ENCODE measurements around the gene MT1F. TPM values are rescaled to one million over a fixed set of nuclear protein-coding genes. Genes with fewer than 3 reads are reported as not detected.
"Not testable (repeated sequence)": the region's sequence is repeated elsewhere in the genome, so short reads cannot be mapped to it uniquely, and the experiment has no call there.

MT1F gene
- polyA plus RNA-seq, 1 donor: 77.0 TPM

DNA sequence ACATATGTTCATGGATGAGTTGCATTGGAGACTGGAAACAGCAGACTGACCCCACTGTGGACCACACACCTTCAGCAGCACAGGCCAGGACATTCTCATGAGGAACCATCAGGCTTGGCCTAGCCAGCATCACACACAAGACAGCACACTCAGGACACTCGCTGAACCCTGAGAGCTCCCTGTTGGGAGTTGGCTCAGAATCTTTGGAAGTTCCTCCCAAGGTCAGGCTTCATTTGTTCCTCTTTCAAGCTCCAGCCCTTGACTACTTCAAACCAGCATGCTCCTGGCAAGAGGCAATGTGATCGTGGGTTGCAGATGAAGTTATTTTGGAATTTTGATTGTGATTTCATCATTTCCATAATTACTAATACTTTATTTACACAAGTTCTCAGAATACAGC lies 13.9 kb downstream of the MT1F start:
- Histone ChIP-seq H3K27me3 (ENCODE audit: control insufficient read depth, insufficient read depth, low read length) (peaks cover 58% of the 10 kb centered on the region), H3K4me1 (ENCODE audit: control insufficient read depth, insufficient read depth, low read length) (peaks cover 14% of the 10 kb centered on the region)
- WGBS (ENCODE audit: insufficient coverage, low lambda C conversion rate): no CpG with 5 or more reads among the region's 2 CpGs
- H3K36me3 ChIP-seq (ENCODE audit: control insufficient read depth, insufficient read depth, low read length); H3K9me3 ChIP-seq (ENCODE audit: control insufficient read depth, low read depth, low read length); H3K4me3 ChIP-seq (ENCODE audit: low read length); DNase-seq; H3K27ac ChIP-seq (ENCODE audit: low read length): not testable (repeated sequence)

DNA sequence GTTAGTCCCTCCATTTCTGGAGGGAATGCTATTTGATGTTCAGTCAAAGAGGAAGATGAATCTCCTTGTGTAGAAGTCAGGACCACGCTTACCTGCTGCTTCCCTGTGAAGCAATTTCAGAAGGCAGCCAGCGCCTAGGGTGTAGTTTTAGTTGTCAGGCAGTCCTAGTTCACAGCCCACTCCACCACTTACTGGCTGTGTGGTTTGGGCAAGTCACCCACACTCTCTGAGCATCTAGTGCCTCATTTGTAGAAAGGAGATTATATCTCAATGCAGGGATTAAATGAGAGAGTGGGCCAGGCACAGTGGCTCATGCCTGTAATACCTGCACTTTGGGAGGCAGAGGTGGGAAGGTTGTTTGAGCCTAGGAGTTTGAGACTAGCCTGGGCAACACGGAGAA lies 14.4 kb downstream of the MT1F start:
- peaks cover 58% of the 10 kb centered on the region for H3K27me3 ChIP-seq (ENCODE audit: control insufficient read depth, insufficient read depth, low read length)

DNA sequence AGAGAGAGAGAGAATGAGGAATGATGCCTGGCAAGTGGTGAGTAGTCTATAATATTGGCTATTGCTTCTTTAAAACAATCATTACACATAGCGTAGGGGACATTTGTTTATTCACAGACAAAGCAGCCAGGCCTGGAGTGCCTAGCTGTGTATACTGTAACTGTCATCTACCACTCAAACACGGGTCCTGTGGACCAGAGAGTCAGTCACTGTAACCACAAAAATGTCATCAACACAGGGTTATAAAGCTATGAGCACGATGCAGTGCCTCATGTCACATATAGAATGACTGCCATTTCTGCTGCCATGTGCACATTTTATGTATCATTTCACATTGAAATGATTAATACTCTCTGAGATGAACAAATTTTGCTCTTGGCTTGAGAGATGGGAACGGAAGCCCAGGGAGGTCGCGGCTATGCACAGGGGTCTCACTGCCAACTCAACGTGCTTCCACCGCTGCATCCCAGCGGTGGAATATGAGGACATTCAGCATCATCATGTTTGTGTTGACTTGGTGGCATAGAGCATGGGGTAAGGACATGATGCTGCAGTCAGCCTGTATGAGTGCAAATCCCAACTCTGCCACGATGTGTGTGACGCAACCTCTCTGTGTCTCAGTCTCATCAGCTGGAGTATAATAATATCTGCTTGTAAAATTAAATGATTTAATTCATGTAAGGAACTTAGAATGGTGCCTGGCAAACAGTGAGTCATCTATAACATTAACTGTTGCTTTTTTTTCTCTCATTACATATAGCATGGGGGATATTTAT lies 15.2 kb downstream of the MT1F start:
- no peaks in the 10 kb centered on the region for H3K9me3 ChIP-seq (ENCODE audit: control insufficient read depth, low read depth, low read length)
- H3K36me3 ChIP-seq (ENCODE audit: control insufficient read depth, insufficient read depth, low read length): no peaks in the 10 kb centered on the region
- peaks cover 54% of the 10 kb centered on the region for H3K27me3 ChIP-seq (ENCODE audit: control insufficient read depth, insufficient read depth, low read length)
- H3K4me3 ChIP-seq (ENCODE audit: low read length): no peak overlapping the region
- H3K4me1 ChIP-seq (ENCODE audit: control insufficient read depth, insufficient read depth, low read length): peaks cover 14% of the 10 kb centered on the region
- H3K27ac ChIP-seq (ENCODE audit: low read length): no peak overlapping the region
- no peak for DNase-seq
- WGBS (ENCODE audit: insufficient coverage, low lambda C conversion rate): no CpG with 5 or more reads among the region's 11 CpGs

More for the DNA sequence above, 14.4 kb downstream of the MT1F start:
- H3K27ac ChIP-seq (ENCODE audit: low read length); H3K4me3 ChIP-seq (ENCODE audit: low read length); H3K9me3 ChIP-seq (ENCODE audit: control insufficient read depth, low read depth, low read length); H3K36me3 ChIP-seq (ENCODE audit: control insufficient read depth, insufficient read depth, low read length); DNase-seq: not testable (repeated sequence)
- no CpG with 5 or more reads among the region's 3 CpGs for WGBS (ENCODE audit: insufficient coverage, low lambda C conversion rate)
- peaks cover 14% of the 10 kb centered on the region for H3K4me1 ChIP-seq (ENCODE audit: control insufficient read depth, insufficient read depth, low read length)

DNA sequence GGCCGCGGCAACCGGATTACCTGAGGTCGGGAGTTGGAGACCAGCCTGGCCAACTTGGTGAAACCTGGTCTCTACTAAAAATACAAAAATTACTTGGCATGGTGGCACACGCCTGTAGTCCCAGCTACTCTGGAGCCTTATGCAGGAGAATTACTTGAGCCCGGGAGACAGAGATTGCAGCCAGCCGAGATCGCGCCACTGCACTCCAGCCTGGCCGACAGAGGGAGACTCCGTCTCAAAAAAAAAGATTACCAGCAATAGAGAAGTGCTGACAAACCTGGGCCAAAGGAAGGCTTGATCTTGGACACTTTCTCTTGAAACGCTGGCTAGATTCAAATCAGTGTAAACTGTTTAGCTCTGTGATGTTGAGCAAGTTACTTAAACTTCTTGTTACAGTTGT lies 16.2 kb downstream of the MT1F start:
- Histone ChIP-seq H3K4me3 (ENCODE audit: low read length) (no peak overlapping the region), H3K4me1 (ENCODE audit: control insufficient read depth, insufficient read depth, low read length) (peaks cover 6% of the 10 kb centered on the region), H3K27me3 (ENCODE audit: control insufficient read depth, insufficient read depth, low read length) (peaks cover 45% of the 10 kb centered on the region), H3K9me3 (ENCODE audit: control insufficient read depth, low read depth, low read length) (no peaks in the 10 kb centered on the region), H3K36me3 (ENCODE audit: control insufficient read depth, insufficient read depth, low read length) (no peaks in the 10 kb centered on the region), H3K27ac (ENCODE audit: low read length) (no peak overlapping the region)
- DNase-seq: peak in 1 of 2 donors; percentile 45
- WGBS (ENCODE audit: insufficient coverage, low lambda C conversion rate): 0% methylated on average over 4 of the region's 12 CpGs

DNA sequence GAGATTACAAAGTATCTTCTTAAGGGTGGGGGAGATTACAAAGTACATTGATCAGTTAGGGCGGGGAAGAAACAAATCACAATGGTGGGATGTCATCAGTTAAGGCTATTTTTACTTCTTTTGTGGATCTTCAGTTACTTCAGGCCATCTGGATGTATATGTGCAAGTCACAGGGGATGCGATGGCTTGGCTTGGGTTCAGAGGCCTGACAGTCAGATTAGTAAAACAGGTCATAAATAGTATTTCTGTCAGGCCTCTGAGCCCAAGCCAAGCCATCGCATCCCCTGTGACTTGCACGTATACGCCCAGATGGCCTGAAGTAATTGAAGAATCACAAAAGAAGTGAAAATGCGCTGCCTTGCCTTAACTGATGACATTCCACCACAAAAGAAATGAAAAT lies 16.8 kb downstream of the MT1F start:
- H3K4me3 ChIP-seq (ENCODE audit: low read length); H3K27ac ChIP-seq (ENCODE audit: low read length); H3K9me3 ChIP-seq (ENCODE audit: control insufficient read depth, low read depth, low read length); H3K4me1 ChIP-seq (ENCODE audit: control insufficient read depth, insufficient read depth, low read length); H3K36me3 ChIP-seq (ENCODE audit: control insufficient read depth, insufficient read depth, low read length); DNase-seq: not testable (repeated sequence)
- peaks cover 39% of the 10 kb centered on the region for H3K27me3 ChIP-seq (ENCODE audit: control insufficient read depth, insufficient read depth, low read length)
- 60% methylated on average over 1 of the region's 6 CpGs for WGBS (ENCODE audit: insufficient coverage, low lambda C conversion rate)

DNA sequence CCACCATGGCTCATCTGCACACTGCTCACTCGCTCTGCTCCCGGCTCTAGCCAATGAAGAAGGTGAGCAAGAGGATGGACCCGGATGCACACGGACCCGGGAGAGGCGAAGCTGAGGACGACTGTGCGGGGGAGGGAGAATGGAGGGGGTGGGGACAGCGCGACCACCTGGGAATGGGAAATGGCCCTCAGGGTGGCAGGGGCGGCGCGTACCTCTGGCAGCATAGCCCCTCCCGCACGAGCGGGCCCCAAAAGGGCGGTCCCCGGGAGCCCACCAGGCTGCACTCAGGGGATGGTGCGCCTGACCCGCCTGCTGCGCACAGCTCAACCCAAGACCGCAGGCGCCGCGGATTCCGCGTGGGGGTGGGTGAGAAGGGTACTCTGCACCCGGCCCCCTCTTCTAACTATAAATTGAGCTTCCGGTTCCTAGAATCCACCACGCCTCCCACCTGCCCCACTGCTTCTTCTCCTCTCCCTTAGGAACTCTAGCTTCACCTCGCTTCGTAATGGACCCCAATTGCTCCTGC lies 18.0 kb downstream of the MT1F start:
- H3K27ac ChIP-seq (ENCODE audit: low read length): no peak overlapping the region
- WGBS (ENCODE audit: insufficient coverage, low lambda C conversion rate): no CpG with 5 or more reads among the region's 32 CpGs
- peaks cover 28% of the 10 kb centered on the region for H3K27me3 ChIP-seq (ENCODE audit: control insufficient read depth, insufficient read depth, low read length)
- DNase-seq: peak in 1 of 2 donors; percentile 67
- no peaks in the 10 kb centered on the region for H3K4me1 ChIP-seq (ENCODE audit: control insufficient read depth, insufficient read depth, low read length)
- H3K36me3 ChIP-seq (ENCODE audit: control insufficient read depth, insufficient read depth, low read length): no peaks in the 10 kb centered on the region
- peak overlapping the region; percentile 54 for H3K4me3 ChIP-seq (ENCODE audit: low read length)
- no peaks in the 10 kb centered on the region for H3K9me3 ChIP-seq (ENCODE audit: control insufficient read depth, low read depth, low read length)

DNA sequence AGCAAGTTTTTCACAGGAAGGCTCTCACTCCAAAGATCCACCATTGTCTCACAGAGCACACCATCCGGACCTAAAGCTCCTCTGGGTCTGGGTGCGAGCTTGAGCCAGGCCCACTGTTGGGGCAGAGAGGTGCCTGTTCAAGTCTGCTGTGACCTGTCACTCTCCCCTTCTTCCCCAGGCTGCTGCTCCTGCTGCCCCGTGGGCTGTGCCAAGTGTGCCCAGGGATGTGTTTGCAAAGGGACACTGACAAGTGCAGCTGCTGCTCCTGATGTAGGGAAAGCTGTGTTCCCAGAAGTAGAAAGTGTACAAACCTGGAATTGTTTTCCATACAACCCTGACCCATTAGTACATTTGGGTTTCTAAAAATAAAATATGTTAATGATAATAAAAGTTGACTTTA lies 19.7 kb downstream of the MT1F start:
- no CpG with 5 or more reads among the region's 3 CpGs for WGBS (ENCODE audit: insufficient coverage, low lambda C conversion rate)
- Histone ChIP-seq H3K4me1 (ENCODE audit: control insufficient read depth, insufficient read depth, low read length) (peaks cover 3% of the 10 kb centered on the region), H3K4me3 (ENCODE audit: low read length) (no peak overlapping the region), H3K27me3 (ENCODE audit: control insufficient read depth, insufficient read depth, low read length) (peaks cover 24% of the 10 kb centered on the region), H3K27ac (ENCODE audit: low read length) (no peak overlapping the region), H3K9me3 (ENCODE audit: control insufficient read depth, low read depth, low read length) (no peaks in the 10 kb centered on the region), H3K36me3 (ENCODE audit: control insufficient read depth, insufficient read depth, low read length) (no peaks in the 10 kb centered on the region)
- DNase-seq: no peak

DNA sequence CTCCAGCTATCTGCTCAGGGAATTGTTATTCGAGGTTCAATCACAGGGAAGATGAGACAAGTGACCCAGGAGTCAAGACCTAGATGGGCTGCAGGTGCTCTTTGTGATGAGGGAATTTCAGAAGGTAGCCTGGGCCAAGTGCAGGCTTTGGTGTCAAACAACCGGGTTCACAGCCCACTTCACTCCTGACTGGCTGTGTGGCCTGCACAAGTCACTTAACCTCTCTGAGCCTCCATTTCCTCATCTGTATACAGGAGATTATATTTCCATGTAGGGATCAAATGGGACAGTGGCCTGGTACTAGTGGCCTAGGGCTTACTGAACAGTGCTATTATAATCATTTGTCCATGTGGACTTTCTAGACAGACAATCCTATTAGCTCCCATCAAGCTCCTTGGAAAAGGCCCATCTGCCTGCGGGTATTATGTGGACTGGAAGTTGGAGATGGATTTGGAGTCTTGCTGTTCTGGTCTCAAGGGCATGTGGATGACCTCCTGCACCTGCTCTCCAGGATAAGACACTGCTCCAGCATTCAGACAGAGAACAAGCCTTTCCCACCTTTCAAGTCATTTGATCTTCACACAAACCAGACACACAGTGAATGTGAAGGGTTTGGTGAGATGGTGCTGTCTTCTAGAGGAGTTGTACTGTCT lies 21.4 kb downstream of the MT1F start:
- WGBS (ENCODE audit: insufficient coverage, low lambda C conversion rate): no CpG with 5 or more reads among the region's 3 CpGs
- Histone ChIP-seq H3K9me3 (ENCODE audit: control insufficient read depth, low read depth, low read length) (no peaks in the 10 kb centered on the region), H3K36me3 (ENCODE audit: control insufficient read depth, insufficient read depth, low read length) (no peaks in the 10 kb centered on the region), H3K27ac (ENCODE audit: low read length) (no peak overlapping the region), H3K4me1 (ENCODE audit: control insufficient read depth, insufficient read depth, low read length) (peaks cover 7% of the 10 kb centered on the region), H3K4me3 (ENCODE audit: low read length) (no peak overlapping the region), H3K27me3 (ENCODE audit: control insufficient read depth, insufficient read depth, low read length) (peaks cover 22% of the 10 kb centered on the region)
- DNase-seq: no peak

DNA sequence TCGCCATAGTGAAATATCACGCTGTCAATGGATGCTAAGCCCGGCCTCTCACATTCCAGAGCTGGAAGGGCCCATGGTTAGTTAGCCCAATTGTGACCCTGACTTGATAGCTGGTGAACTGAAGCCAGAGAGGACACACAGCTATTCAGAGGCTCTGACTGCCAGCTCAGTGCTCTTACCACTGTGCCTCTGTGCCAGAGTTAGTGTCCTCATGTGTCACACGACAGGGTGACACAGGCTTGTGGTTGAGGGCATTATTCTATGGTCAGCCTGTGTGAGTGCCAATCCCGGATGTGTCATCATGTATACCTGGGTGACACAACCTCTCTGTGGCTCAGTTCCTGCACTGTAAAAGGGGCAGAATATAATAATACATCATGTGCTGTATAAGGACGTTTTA lies 22.1 kb downstream of the MT1F start:
- Histone ChIP-seq H3K9me3 (ENCODE audit: control insufficient read depth, low read depth, low read length) (no peaks in the 10 kb centered on the region), H3K36me3 (ENCODE audit: control insufficient read depth, insufficient read depth, low read length) (no peaks in the 10 kb centered on the region), H3K27ac (ENCODE audit: low read length) (no peak overlapping the region), H3K4me3 (ENCODE audit: low read length) (no peak overlapping the region), H3K4me1 (ENCODE audit: control insufficient read depth, insufficient read depth, low read length) (peaks cover 7% of the 10 kb centered on the region), H3K27me3 (ENCODE audit: control insufficient read depth, insufficient read depth, low read length) (peaks cover 22% of the 10 kb centered on the region)
- no peak for DNase-seq
- WGBS (ENCODE audit: insufficient coverage, low lambda C conversion rate): no CpG with 5 or more reads among the region's 6 CpGs

DNA sequence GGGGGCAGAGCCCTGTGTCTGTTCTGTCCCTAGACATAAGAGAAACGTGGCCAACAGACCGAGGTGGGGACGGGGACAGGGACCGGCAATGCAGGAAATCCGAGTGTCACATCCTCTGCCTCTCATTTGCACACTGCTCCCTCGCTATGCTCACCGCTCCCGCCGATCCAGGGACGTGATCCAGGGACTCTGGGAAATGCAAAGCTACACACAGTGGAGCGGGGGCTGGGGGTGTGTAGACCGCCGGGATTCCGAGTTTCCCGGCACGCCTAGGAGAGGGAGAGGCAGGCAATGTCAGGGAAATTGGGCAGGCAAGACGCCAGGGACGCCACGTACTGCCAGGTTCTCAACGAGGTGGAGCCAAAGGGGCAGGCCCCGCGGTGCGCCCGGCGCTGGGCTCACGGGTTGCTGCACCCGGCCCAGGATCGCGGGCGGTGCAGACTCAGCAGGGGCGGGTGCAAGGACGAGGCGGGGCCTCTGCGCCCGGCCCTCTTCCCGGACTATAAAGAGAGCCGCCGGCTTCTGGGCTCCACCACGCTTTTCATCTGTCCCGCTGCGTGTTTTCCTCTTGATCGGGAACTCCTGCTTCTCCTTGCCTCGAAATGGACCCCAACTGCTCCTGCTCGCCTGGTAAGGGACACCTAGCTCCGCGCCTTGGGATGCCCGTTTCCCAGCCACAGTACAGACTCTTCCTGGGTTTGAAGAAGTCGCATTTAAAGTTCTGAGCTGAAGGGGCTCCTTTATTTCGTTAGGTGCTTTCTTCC lies 24.4 kb downstream of the MT1F start, which contains the start of gene MT1X:
TSS of gene MT1X (plus strand) at position 532 of the 764 bp plus-strand sequence. CDS start at position 603, 71 bp downstream.
- H3K36me3 ChIP-seq (ENCODE audit: control insufficient read depth, insufficient read depth, low read length): no peaks in the 10 kb centered on the region
- peaks cover 3% of the 10 kb centered on the region for H3K27me3 ChIP-seq (ENCODE audit: control insufficient read depth, insufficient read depth, low read length)
- DNase-seq: peak; percentile 94 to 97
- H3K4me1 ChIP-seq (ENCODE audit: control insufficient read depth, insufficient read depth, low read length): peaks cover 7% of the 10 kb centered on the region
- peaks cover 6% of the 10 kb centered on the region for H3K9me3 ChIP-seq (ENCODE audit: control insufficient read depth, low read depth, low read length)
- H3K4me3 ChIP-seq (ENCODE audit: low read length): peak within 1 kb of the TSS; percentile 61
- peak within 1 kb of the TSS; percentile 70 for H3K27ac ChIP-seq (ENCODE audit: low read length)
- no CpG with 5 or more reads among the region's 49 CpGs for WGBS (ENCODE audit: insufficient coverage, low lambda C conversion rate)
